Hindlimb muscle (tissue), 1 donor: ENCODE results near the gene NQO1. TPM values are rescaled to one million over a fixed set of nuclear protein-coding genes. Genes with fewer than 3 reads are reported as not detected.

Experiments
- DNase-seq: peaks from one replicate; pipeline ENCODE4 v3.0.0-alpha.2; 2013
- polyA plus RNA-seq: library from polyadenylated mRNA; unstranded; fragments of 120-200 nt; gene quantifications from one replicate; pipeline ENCODE4 v1.2.1, GENCODE V29; 2013; ENCODE audit not compliant: insufficient read length

Gene NQO1
- polyA plus RNA-seq, 1 donor = 6.5 TPM

DNA sequence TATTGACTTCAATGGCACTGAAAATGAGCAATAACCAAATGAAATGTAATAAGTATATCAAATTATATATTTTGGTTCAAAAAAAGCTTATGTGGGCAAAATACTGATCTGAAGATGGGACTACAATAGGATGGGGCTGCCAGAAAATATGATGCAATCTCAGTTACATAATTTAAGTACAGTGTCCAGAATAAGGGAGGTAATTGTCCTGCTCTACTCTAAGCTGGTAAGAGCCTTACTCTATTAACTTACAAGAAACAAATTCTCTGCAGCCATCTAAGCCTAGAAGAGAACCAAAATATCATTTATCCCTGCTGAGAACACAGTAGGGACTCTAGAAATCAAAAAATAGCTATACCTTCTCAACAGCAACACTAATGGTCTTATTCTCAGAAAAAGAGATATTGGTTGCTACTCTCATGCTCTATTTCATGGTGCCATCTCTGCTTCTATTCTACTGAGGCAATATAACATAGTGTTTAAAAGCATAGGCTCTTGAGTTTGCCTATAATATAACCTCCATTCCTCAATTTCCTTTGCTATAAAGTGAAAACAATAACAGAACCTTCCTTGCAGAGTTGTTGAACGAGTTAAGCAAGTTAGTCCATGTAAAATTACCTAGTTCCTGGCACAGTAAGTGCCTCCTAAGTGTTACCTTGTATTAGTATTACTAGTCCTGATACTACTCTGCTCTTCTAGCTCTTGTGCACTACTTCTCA is 19.9 kb downstream of the NQO1 start:
- DNase-seq = no peak

DNA sequence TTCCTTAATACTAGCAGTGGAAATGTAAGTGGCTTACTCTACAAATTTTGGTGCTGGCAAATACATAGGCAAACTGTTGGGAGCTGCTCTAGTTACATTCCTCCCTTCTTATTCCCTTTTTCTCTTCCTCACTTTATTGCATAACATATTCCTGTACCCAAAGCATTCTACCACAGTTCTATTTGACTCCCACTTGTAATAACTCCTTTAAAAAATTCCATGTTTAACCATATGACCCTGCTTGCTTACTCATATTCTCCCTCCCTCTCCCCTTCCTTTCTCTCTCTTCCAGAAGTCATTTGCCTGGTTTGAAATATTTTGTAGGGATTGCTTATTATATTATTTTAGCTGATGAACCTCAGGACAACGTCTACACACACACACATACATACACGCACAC is 22.7 kb downstream of the NQO1 start:
- DNase-seq = no peak

DNA sequence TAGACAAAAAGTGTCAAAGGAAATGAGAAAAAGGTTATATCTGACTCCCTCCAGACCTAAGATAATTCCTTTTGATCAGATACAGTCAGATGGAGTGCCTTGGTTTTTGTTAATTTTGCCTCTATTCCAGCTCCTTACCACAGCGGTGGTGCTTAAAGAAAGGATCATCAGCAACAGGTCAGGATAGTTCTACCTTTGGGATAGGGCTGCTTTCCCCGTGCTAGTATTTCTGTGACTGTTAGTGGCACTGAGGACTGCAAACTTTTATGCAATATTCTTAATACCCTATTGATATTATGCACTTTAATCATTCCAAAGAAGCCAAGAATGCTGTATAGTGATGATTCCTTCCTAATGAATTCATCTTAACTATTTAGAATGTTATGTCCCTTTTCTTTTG is 24.5 kb downstream of the NQO1 start:
- DNase-seq = no peak

DNA sequence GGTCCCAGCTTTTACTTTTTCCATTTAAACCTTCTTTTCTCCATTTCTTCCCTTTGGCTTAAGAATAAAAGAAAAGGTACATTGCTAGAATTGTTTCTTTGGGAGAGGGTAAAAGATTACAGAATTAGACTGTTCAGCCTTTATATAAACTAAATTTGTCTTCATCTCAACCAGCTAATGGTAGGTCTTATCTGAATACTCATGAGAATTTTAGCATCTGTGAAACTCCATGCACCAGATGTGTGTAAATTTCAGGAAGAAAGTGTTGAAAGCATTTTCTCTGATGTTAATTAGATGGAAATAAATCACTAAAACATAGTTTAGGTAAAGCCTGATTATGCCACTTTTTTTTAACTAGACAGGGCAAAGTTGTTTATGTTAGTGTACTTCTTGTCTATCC is 24.9 kb downstream of the NQO1 start:
- no peak for DNase-seq

DNA sequence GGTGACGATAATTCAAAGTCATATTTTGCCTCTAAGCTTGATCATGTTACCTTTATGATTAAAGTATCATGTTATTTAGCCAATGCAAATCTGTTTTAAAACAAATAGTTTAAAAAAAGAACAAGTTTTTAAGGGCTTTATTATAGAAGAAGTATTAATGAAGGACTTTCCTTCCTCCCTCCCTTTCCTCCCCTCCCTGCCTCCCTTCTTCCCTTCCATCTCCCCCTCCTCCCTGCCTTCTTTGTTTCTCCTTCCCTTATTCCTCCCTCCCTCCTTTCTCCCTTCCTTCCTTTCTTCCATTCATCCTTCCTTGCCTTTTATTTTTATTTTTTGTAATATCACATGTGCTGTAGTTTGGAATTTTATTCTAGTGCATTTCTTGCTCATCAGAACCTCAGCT is 26.4 kb downstream of the NQO1 start:
- no peak for DNase-seq

DNA sequence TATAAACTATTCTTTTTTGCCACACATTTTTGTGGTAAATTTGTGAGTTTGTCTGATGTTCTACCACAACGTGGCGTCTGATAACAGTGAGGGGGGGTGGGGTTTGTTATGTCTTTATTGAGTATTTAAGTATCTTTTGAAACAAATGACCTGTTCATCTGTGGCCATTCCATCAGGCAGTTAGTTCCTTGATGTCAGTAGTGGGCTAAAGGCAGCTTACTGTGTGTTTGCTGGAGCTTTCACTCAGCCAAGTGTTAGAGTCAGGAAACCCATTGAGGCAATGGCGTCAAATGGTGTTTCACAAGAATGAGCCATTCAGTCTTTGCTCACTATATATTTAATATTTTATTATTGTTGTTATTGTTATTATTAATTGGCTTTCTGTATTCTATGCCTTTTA is 28.0 kb downstream of the NQO1 start:
- DNase-seq = no peak

DNA sequence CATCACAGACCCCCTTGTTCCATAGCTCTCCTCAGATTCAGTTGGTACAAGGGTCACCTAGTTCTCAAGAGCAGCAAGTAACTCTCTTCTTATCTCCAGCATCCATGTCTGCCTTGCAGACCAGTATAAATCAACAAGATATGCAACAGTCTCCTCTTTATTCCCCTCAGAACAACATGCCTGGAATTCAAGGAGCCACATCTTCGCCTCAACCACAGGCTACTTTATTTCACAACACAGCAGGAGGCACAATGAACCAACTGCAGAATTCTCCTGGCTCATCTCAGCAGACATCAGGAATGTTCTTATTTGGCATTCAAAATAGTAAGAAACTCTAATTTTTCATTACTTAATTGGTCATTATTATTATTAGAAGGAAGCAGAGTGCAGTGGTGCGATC is 32.4 kb downstream of the NQO1 start:
- no peak for DNase-seq

DNA sequence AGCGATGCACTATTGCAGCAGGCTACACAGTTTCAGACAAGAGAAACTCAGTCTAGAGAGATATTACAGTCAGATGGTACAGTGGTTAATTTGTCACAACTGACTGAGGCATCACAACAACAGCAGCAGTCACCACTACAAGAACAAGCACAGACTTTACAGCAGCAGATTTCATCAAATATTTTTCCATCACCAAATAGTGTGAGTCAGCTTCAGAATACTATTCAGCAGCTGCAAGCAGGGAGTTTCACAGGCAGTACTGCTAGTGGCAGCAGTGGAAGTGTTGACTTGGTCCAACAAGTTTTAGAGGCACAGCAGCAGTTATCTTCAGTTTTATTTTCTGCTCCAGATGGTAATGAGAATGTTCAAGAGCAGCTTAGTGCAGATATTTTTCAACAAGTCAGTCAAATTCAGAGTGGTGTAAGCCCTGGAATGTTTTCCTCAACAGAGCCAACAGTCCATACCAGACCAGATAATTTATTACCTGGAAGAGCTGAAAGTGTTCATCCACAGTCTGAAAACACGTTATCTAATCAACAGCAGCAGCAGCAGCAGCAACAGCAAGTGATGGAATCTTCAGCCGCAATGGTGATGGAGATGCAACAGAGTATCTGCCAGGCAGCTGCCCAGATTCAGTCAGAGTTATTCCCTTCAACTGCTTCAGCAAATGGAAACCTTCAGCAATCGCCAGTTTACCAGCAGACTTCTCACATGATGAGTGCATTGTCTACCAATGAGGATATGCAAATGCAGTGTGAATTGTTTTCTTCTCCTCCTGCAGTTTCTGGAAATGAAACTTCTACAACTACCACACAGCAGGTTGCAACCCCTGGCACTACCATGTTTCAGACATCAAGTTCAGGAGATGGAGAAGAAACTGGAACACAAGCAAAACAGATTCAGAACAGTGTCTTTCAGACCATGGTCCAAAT is 34.1 kb downstream of the NQO1 start:
- DNase-seq = no peak

DNA sequence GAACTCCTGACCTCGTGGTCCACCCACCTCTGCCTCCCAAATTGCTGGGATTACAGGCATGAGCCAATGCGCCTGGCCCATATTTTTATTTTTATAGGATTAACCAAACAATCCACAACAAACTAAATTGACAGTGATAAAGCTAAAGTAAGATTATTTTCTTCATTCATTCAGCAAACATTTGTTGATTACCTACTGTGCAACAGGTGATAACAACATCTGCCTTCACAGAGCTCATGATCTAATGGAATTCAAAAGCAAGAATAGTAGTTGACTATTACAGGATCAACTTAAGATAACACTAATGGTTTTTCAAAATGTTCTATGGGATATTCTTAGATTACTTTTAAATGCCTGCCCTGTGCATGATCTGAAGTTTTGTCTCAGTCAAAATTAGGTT is 37.8 kb downstream of the NQO1 start:
- DNase-seq = no peak

DNA sequence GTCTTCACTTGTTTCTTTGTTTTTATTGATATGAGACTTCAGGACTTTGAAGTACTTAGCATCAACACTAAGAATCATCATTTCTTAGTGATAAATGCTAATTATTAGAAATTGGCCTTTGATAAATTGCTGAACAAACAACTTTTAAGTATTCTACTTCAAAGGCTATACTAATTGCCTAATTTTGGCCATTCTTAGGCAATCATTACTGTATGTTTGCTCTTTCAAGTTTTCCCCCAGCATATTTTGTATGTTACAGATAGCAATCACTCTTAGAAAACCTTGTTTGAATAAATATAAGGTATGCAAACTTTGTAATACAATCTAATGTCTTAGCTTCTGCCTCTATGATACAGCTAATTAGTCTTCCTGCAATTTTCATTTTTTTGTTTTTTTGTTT is 46.0 kb downstream of the NQO1 start:
- no peak for DNase-seq

DNA sequence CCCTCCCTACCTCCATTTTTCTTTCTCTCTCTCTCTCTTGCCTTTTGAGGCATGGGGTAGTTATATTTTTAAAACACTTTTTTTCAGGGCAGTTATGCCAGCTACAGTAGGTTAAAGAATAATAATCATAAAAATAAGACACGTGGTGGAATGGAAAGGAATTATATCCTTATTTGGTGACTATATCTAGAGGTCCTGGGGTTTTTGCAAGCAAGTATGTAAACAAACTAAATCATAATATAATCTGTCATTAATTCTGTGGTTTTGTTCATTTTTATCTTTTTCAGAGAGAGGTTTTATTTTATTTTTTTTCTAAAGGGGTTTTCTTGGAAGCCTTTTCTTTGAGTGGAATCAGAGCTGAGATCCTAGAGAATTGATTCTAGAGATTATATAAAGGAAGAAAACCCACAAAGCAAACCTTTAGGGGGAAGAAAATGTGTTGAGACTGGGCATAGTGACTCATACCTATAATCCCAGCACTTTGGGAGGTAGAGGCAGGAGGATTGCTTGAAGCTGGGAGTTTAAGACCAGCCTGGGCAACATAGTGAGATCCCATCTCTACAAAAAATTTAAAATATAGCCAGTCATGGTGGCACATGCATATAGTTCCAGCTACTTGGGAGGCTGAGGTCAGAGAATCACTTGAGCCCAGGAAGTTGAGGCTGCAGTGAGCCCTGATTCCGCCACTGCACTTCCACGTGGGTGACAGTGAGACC is 53.2 kb downstream of the NQO1 start:
- no peak for DNase-seq

DNA sequence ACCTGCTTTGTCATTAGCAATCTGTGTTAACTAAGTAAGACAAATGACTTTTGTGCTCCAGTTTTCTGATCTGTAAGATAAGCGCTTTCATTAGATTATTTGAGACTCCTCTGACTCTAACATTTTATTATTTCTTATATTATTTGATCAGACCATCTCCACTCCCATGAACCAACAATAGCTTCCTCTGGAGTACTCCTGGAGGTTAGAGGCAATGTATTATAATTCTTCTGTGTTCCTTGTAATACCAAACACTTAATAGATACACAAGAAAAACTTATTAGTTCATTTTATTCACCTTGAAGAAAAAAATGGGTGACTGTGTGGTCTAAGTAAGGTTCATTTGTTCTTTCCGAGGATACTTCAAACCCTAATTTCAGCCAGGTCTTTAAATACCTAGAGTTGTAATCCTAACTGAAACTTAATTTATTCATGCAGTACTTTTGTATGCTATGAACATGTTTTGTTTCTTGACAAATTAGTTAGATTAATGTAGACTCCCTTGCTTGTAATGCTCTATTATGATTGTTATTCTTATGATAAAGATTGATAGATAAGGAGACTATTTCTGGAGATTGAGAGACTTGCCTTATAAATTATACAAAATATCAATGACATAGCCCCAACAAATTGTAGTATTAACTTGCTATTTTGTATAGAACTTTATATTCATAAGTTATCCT is 53.9 kb downstream of the NQO1 start:
- DNase-seq = no peak

DNA sequence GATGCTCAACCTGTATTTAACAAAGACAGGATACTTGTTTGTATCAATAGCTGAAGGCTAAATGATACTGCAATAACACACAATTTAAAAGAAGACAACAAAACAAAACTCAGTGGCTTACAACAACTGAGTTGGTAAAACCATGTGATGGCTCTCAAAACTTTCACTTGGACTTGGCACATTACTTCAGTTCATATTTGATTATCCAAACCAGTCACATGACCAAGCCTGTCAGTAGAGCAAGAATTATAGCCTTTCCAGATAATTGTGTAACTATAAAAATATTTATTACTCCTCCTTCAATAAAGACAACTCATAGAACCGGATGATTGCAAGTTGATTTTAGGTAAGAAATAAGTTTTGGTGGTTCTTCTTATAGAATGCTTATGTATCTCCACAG is 56.8 kb downstream of the NQO1 start:
- no peak for DNase-seq

DNA sequence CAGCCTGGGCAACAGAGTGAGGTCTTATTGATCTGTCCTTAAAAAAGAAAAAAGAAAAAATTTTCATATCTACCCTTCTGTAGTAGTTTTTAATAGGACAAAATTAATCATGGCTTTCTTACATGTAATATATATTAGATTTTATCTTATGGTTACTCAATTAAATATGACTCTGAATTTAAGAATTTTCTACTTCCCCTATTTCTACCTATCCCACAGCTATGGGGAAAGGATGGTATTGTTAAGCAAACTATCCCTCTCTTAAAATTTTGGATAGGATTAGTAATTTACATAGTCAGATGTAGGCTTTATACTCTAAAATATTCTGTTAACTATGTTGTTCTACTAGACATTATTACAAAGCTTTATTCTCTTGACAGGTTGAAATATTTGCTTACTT is 62.5 kb downstream of the NQO1 start:
- no peak for DNase-seq

DNA sequence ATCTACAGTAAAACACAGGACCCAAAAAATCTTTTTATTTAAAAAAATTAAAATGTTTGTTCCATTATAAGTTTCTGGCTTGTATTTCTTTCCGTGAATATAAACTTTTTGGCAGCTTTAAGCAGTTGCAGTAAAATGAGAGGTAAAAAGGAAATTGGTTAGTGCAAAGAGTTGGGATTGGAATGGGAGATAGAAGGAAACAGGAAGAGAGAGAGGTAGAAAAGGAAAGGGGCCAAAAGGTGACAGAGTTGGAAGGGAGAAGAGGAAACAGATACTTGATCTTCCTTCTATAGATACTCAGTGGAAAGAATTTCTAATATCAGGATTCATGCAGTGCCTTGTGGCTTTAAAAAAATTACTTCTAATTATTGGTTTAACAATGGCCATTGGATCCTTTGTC is 63.5 kb downstream of the NQO1 start:
- no peak for DNase-seq

DNA sequence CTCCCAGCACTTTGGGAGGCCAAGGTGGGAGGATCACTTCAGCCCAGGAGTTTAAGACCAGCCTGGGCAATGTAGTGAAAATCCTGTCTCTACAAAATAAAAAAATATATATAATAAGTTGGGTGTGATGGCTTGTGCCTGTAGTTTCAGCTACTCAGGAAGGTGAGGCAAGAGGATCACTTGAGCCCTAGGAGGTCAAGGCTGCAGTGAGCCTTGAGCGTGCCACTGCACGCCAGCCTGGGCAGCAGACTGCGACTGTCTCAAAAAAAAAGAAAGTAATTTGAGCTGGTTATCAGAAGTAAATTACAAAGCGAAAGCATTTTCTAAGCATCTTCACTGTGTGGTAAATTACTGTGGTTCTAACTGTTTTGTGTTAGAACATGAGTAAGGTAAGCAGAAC is 66.2 kb downstream of the NQO1 start:
- no peak for DNase-seq

Other genes with a start within 250 kb of the NQO1 start
- 16.1 TPM for gene NFAT5, start 160.6 kb downstream of the NQO1 start, polyA plus RNA-seq
- gene NOB1, start 28.4 kb upstream of the NQO1 start, polyA plus RNA-seq = 48.3 TPM
- gene WWP2, start 35.8 kb upstream of the NQO1 start, polyA plus RNA-seq = 20.2 TPM
- gene CLEC18A, start 224.8 kb upstream of the NQO1 start, polyA plus RNA-seq = 0.68 TPM